Ovary (tissue), 9 donors: Measurements from ENCODE around the gene TAX1BP3. TPM values are rescaled to one million over a fixed set of nuclear protein-coding genes. Genes with fewer than 3 reads are reported as not detected.
A peak's percentile ranks its signal among the peaks of the same experiment; 100 is the strongest.

Experiments
- DNase-seq, 5 donors: peaks; one replicate each; pipeline ENCODE4 v3.0.0-alpha.2; 2019 to 2020
- H3K27ac ChIP-seq, 2 donors: fragments of 200-600 bp; one replicate each; pipeline versions ENCODE4 v1.5.1 to v1.8.0; 2019 to 2022
- H3K27me3 ChIP-seq: fragments of 200-600 bp; one replicate; pipeline ENCODE4 v1.8.0; 2022
- H3K36me3 ChIP-seq: fragments of 200-600 bp; sonication (generic); one replicate; pipeline ENCODE4 v1.5.1; 2019
- H3K4me1 ChIP-seq: one replicate; pipeline ENCODE4 v1.8.1; 2013; ENCODE audit warnings: mild to moderate bottlenecking, moderate library complexity; ENCODE audit not compliant: insufficient read depth
- H3K4me3 ChIP-seq: fragments of 200-600 bp; sonication (generic); one replicate; pipeline ENCODE4 v1.5.1; 2017
- H3K9me3 ChIP-seq, 2 donors: fragments of 200-600 bp in 1 of 2; sonication (generic) in 1 of 2; one replicate each; pipeline versions ENCODE4 v1.5.1 to v1.8.1; 2013 to 2019; ENCODE audit warnings: mild to moderate bottlenecking in 1 of 2, moderate library complexity in 1 of 2
- EP300 ChIP-seq: sonication (generic); formaldehyde crosslinking; IDR thresholded peaks from one replicate; pipeline ENCODE4 v1.6.1; 2017; ENCODE audit warnings: antibody characterized with exemption
- POLR2A ChIP-seq: fragments of 450-650 bp; IDR thresholded peaks from one replicate; pipeline ENCODE4 v1.6.1; 2017; ENCODE audit warnings: antibody characterized with exemption, mild to moderate bottlenecking, moderate library complexity
- WGBS, 3 donors: extraction: QIAGEN DNeasy Blood & Tissue Kit in 1 of 3; methylation state at CpG; one replicate each; pipeline versions ENCODE4 v1.1.5 to v1.1.7; 2013 to 2017; 5-methylcytosine and 5-hydroxymethylcytosine counted together
- intact Hi-C, 4 donors: fragments of 100-400 bp; cut with DNase I; formaldehyde crosslinking; loops; one replicate each; pipeline versions ENCODE4 v1.11.0 to v1.15.1; 2022 to 2023
- polyA plus RNA-seq, 2 donors: library from polyadenylated mRNA; stranded (reverse); fragments of 200-250 nt in 1 of 2; fragments of 350-450 nt in 1 of 2; fragmentation: Illumina TruSeq in 1 of 2; extraction: RNeasy Lipid Tissue Mini Kit (QIAGEN cat#74804) in 1 of 2; gene quantifications; one replicate each; pipeline ENCODE4 v1.2.3, GENCODE V29; 2013 to 2014
- total RNA-seq, 7 donors: library from RNA; depleted of rRNA in 2 of 7; stranded (reverse); fragments of >200 nt in 2 of 7; fragmentation: NEBNext Ultra II Directional in 3 of 7; extraction: Animal tissue kit (Norgen Biotek cat#: 25700) in 3 of 7; gene quantifications; one replicate each; pipeline versions ENCODE4 v1.1.0 to v1.2.4, GENCODE V29; 2016 to 2023
- TF ChIP-seq, protein P1 (sequence below), 3 donors: fragments of 450-650 bp in 2 of 3; fragments of 200-600 bp in 1 of 3; IDR thresholded peaks; one replicate each; pipeline versions ENCODE4 v1.5.1 to v1.8.0; 2016 to 2022; ENCODE audit warnings: antibody characterized with exemption in 3 of 3, mild to moderate bottlenecking in 1 of 3
- donor health status: DM: no; HTN: no; CAD: no; lungs with moderate emphysema.
- donor health status: DM: no; HTN: no; CAD: no.
- donor health status: Bipolar disorder and iron deficiency.
- donor health status: DM: yes; HTN: yes; CAD: no.
- donor health status: DM: no; HTN: no; CAD: no.
- donor health status: DM: yes; HTN: yes; CAD: no.

TAX1BP3 gene
- total and polyA plus RNA-seq, 9 donors: 48.7 to 166 (median 125) TPM

DNA sequence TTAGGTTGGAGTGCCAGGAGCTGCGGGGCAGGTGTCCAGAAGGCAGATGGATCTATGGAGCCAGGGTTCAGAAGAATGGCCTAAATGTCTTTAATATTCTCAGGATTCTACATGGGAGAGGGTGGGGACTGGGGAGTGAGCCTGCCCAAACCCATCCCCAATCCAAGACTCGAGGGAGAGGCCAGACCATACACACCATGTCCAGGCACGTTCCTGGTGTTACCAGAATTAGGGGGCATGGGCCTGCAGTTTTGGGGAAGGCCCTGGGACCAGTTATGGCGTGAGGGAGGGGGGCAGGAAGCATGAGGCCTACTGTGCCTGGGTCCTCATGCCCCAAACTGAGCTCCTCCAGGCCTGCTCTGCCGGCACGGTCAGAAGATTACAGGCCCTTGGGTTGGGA, 1.9 kb downstream of the TAX1BP3 start:
- Histone ChIP-seq H3K4me3 (no peak overlapping the region), H3K9me3 (no peaks in the 10 kb centered on the region), H3K4me1 (peaks cover 19% of the 10 kb centered on the region), H3K27ac (no peak overlapping the region), H3K27me3 (no peaks in the 10 kb centered on the region), H3K36me3 (no peaks in the 10 kb centered on the region)
- 68 to 81% (median 78%) methylated on average over 6 of the region's 6 CpGs for WGBS, 3 donors
- intact Hi-C loops: loop anchor here in 1 of 4 donors (10.0 kb wide), 1 partner anchor 132 kb away; no protein-coding TSS in a partner anchor
- no peak for DNase-seq
- no peak for TF ChIP-seq POLR2A
- TF ChIP-seq EP300: no peak
- TF ChIP-seq, protein P1, sequence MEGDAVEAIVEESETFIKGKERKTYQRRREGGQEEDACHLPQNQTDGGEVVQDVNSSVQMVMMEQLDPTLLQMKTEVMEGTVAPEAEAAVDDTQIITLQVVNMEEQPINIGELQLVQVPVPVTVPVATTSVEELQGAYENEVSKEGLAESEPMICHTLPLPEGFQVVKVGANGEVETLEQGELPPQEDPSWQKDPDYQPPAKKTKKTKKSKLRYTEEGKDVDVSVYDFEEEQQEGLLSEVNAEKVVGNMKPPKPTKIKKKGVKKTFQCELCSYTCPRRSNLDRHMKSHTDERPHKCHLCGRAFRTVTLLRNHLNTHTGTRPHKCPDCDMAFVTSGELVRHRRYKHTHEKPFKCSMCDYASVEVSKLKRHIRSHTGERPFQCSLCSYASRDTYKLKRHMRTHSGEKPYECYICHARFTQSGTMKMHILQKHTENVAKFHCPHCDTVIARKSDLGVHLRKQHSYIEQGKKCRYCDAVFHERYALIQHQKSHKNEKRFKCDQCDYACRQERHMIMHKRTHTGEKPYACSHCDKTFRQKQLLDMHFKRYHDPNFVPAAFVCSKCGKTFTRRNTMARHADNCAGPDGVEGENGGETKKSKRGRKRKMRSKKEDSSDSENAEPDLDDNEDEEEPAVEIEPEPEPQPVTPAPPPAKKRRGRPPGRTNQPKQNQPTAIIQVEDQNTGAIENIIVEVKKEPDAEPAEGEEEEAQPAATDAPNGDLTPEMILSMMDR (IDR thresholded peaks at IDR 0.05): no peak

DNA sequence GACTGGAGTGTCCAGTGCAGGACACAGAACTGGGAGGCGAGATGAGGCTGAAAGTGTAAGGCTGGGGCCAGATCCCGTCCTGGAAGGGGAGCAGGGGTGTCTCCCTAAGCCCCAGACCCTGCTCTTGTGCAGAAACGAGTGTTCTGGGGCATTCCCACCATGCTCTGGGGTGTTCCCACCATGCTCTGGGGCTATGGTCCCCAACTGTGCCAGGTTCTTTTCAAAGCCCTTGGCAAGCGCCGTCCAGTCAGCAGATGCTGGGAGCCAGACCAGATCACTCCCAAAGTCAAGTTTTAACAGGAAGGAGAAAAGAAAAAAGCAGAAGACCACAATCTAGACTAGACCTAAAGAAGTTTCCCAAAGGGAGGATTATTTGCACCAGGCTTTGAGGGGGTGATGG, 2.5 kb downstream of the TAX1BP3 start:
- intact Hi-C loops: loop anchor here in 1 of 4 donors (10.0 kb wide), 1 partner anchor 131 kb away; no protein-coding TSS in a partner anchor
- peaks cover 19% of the 10 kb centered on the region for H3K4me1 ChIP-seq
- H3K9me3 ChIP-seq: no peaks in the 10 kb centered on the region
- H3K27me3 ChIP-seq: no peaks in the 10 kb centered on the region
- DNase-seq: no peak
- WGBS, 3 donors: 60 to 68% (median 64%) methylated on average over 5 of the region's 5 CpGs
- TF ChIP-seq, protein P1 (IDR thresholded peaks at IDR 0.05): no peak
- TF ChIP-seq EP300 (no peak), POLR2A (no peak)
- H3K36me3 ChIP-seq: no peaks in the 10 kb centered on the region
- no peak overlapping the region for H3K27ac ChIP-seq
- H3K4me3 ChIP-seq: no peak overlapping the region

DNA sequence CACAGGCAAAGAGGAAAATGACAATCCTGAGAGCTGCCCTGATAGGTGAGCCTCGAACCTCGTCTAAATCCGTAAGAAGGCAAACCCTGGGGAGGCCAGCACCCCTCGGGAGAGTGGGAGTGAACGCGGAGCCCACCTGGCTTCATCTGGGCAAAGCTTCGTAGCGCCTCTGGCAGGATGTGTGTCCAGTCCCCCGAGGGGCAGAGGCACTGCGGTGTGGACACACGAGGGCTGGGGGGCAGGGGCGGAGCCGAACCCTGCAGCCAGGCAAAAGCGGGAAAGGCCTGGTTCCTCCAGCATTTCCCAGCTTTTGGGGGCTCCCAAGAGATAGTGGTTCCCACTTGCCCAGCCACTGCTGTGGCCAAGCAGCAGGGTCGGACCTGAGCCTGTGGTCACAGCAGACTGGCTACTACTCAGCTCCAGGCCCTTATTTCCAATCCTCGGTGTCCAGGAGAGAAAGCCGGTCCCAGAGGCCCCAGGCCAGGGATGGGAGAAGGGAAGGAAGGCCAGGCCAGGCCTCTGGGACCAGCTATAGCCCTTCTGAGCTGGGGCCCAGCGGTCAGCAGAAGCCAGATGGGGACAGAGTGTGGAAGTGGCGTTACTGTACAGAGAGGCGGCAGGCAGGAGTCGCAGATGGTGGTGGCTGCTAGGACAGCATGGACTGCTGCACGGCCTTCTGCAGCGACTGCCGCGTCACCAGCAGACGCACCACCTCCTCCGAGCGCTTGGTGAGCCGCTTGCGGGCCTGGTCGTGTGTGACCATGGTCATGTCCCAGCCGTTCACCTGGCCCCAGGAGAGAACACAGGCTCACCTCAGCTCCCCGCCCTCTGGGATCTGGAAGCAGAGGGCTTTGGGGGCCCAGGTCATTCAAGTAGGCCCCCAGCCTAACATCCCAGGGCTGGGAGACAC, 5.0 kb downstream of the TAX1BP3 start:
- DNase-seq: no peak
- H3K9me3 ChIP-seq: no peaks in the 10 kb centered on the region
- peaks cover 32% of the 10 kb centered on the region for H3K4me1 ChIP-seq
- H3K27me3 ChIP-seq: no peaks in the 10 kb centered on the region
- TF ChIP-seq POLR2A (no peak), EP300 (no peak)
- TF ChIP-seq, protein P1 (IDR thresholded peaks at IDR 0.05): no peak
- intact Hi-C loops: loop anchor here in 1 of 4 donors (10.0 kb wide), 1 partner anchor 129 kb away; no protein-coding TSS in a partner anchor
- H3K4me3 ChIP-seq: no peak overlapping the region
- no peaks in the 10 kb centered on the region for H3K36me3 ChIP-seq
- no peak overlapping the region for H3K27ac ChIP-seq
- WGBS, 3 donors: 85 to 87% (median 86%) methylated on average over 26 to 33 of the region's 33 CpGs

DNA sequence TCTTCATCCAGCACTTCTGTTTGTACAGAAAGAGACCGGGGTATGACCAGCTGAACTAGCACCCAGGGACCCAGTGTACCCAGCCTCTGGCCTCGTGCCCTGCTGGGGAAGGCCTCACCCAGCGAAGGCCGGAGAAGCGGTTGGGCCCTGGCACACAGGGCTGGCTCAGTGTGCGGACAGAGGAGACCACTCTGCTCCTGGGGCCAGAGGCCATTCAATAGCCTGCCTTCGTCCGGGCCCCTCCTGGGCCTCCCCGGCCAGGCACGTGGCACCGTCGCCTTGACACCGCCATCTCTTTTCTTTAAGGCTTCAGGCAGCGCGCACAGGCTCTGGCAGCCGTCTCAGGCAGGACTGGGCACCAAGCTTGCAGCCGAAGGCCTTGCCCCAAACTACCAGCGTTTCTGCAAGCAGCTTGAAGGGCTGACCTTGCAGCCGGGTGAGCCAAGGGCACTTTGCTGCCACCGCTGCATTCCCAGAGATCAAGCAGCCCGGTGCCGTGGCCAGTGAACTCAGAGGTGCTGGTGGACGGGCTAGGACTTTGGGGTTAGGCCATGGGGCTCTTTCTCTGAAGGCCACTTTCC, 8.0 kb downstream of the TAX1BP3 start:
- H3K9me3 ChIP-seq: no peaks in the 10 kb centered on the region
- peak overlapping the region; percentile 65 to 87 for H3K27ac ChIP-seq
- no peaks in the 10 kb centered on the region for H3K27me3 ChIP-seq
- TF ChIP-seq EP300 (no peak), POLR2A (no peak)
- TF ChIP-seq, protein P1 (IDR thresholded peaks at IDR 0.05): no peak
- H3K4me1 ChIP-seq: peaks cover 14% of the 10 kb centered on the region
- WGBS, 3 donors: 75 to 83% (median 82%) methylated on average over 20 to 23 of the region's 23 CpGs
- no peak overlapping the region for H3K4me3 ChIP-seq
- intact Hi-C loops: loop anchor here in 1 of 4 donors (10.0 kb wide), 1 partner anchor 126 kb away; no protein-coding TSS in a partner anchor
- no peaks in the 10 kb centered on the region for H3K36me3 ChIP-seq
- DNase-seq: peak in 4 of 5 donors; percentile 45 to 71 (median 60)
